Measurements from ENCODE around the gene FRMD4A.

DNA sequence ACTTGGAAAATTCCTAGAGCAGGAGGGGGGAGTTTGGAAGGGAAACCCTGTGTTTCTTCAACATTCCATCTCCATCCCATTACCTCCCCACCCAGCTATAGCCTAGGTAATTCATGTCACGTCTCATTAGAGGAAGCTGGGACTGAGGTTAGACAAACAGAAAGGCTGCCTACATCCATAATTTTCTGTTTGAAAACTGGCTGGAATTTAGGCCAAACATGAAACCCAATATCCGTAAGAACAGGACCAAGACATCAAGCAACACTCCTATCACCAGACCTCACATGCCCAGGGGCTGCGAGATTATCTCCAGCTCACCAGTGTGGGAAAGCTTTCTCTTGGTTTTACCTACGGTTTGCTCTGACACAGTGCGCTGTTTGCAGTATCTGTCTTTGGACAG is 316.3 kb downstream of the FRMD4A start:
- no peak for TF ChIP-seq POLR2AphosphoS5 (IDR thresholded peaks at IDR 0.05)
- no peak for TF ChIP-seq POLR2A (IDR thresholded peaks at IDR 0.05)
- no peak for TF ChIP-seq EP300 (IDR thresholded peaks at IDR 0.05; ENCODE audit: low read depth)
- TF ChIP-seq, protein P1, sequence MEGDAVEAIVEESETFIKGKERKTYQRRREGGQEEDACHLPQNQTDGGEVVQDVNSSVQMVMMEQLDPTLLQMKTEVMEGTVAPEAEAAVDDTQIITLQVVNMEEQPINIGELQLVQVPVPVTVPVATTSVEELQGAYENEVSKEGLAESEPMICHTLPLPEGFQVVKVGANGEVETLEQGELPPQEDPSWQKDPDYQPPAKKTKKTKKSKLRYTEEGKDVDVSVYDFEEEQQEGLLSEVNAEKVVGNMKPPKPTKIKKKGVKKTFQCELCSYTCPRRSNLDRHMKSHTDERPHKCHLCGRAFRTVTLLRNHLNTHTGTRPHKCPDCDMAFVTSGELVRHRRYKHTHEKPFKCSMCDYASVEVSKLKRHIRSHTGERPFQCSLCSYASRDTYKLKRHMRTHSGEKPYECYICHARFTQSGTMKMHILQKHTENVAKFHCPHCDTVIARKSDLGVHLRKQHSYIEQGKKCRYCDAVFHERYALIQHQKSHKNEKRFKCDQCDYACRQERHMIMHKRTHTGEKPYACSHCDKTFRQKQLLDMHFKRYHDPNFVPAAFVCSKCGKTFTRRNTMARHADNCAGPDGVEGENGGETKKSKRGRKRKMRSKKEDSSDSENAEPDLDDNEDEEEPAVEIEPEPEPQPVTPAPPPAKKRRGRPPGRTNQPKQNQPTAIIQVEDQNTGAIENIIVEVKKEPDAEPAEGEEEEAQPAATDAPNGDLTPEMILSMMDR (IDR thresholded peaks at IDR 0.05): no peak
